HG03025 (cell line): ENCODE results near the gene MITF.

Source experiments
- ATAC-seq: cut with Tn5 transposase; IDR thresholded peaks from one replicate; pipeline ENCODE4 v1.9.1; 2021; ENCODE audit warnings: mild to moderate bottlenecking, moderate library complexity; ENCODE audit not compliant: unreplicated experiment, low FRiP score

The MITF gene

GRCh38 chr3:69830147-69830546, 90.9 kb downstream of the MITF start:
- no peak for ATAC-seq

GRCh38 chr3:69831737-69832136, 92.5 kb downstream of the MITF start:
- ATAC-seq, result no peak

GRCh38 chr3:69833591-69833990, 94.3 kb downstream of the MITF start:
- ATAC-seq, result no peak

- no peak for ATAC-seq
Measured at GRCh38 chr3:69838217-69838616, 99.0 kb downstream of the MITF start.

GRCh38 chr3:69838696-69839515, 99.6 kb downstream of the MITF start:
- ATAC-seq, result no peak

- ATAC-seq, result no peak
Measured at GRCh38 chr3:69842351-69842750, 103.1 kb downstream of the MITF start.

GRCh38 chr3:69842789-69843188, 103.5 kb downstream of the MITF start:
- no peak for ATAC-seq

- ATAC-seq, result no peak
Measured at GRCh38 chr3:69844706-69845105, 105.4 kb downstream of the MITF start.

- ATAC-seq, result no peak
Measured at GRCh38 chr3:69847303-69847702, 108.0 kb downstream of the MITF start.

- no peak for ATAC-seq
Measured at GRCh38 chr3:69848113-69848512, 108.8 kb downstream of the MITF start.

GRCh38 chr3:69850849-69851248, 111.6 kb downstream of the MITF start:
- ATAC-seq, result no peak

GRCh38 chr3:69853027-69853426, 113.8 kb downstream of the MITF start:
- ATAC-seq, result no peak

- no peak for ATAC-seq
Measured at GRCh38 chr3:69855436-69856162, 116.3 kb downstream of the MITF start.

GRCh38 chr3:69856965-69857705, 117.9 kb downstream of the MITF start:
- no peak for ATAC-seq

GRCh38 chr3:69861556-69861955, 122.3 kb downstream of the MITF start:
- no peak for ATAC-seq

GRCh38 chr3:69864141-69864540, 124.9 kb downstream of the MITF start:
- ATAC-seq, result no peak

- no peak for ATAC-seq
Measured at GRCh38 chr3:69864766-69865165, 125.5 kb downstream of the MITF start.

GRCh38 chr3:69865925-69866679, 126.8 kb downstream of the MITF start:
- ATAC-seq, result no peak

- ATAC-seq, result no peak
Measured at GRCh38 chr3:69866988-69867720, 127.9 kb downstream of the MITF start.
